Osteoblast (primary cell): ENCODE data around the gene GRM1. TPM values are rescaled to one million over a fixed set of nuclear protein-coding genes. Genes with fewer than 3 reads are reported as not detected.

Source experiments
- DNase-seq: peaks from one replicate; pipeline ENCODE4 v3.0.0; 2011; ENCODE audit warnings: low spot score, mixed read lengths; ENCODE audit not compliant: insufficient read length; ENCODE audit errors: missing footprints
- H2AFZ ChIP-seq: 2 replicates; pipeline ENCODE4 v1.6.0; 2011; ENCODE audit warnings: mild to moderate bottlenecking, low read length
- H3K27ac ChIP-seq: 2 replicates; pipeline ENCODE4 v1.5.1; 2011; ENCODE audit warnings: mild to moderate bottlenecking, low read depth, low read length, moderate library complexity
- H3K27me3 ChIP-seq: 2 replicates; pipeline ENCODE4 v1.6.0; 2012; ENCODE audit warnings: mild to moderate bottlenecking, control low read depth, inconsistent platforms, low read length, moderate library complexity; ENCODE audit not compliant: insufficient read depth
- H3K36me3 ChIP-seq: 2 replicates; pipeline ENCODE4 v1.5.1; 2011; ENCODE audit warnings: mild to moderate bottlenecking, low read length, control low read depth, moderate library complexity; ENCODE audit not compliant: insufficient read depth
- H3K4me1 ChIP-seq: 2 replicates; pipeline ENCODE4 v1.5.1; 2011; ENCODE audit warnings: mild to moderate bottlenecking, low read length, control low read depth, moderate library complexity; ENCODE audit not compliant: insufficient read depth
- H3K4me2 ChIP-seq: 2 replicates; pipeline ENCODE4 v1.6.0; 2011; ENCODE audit warnings: mild to moderate bottlenecking, low read length; ENCODE audit not compliant: insufficient read depth
- H3K4me3 ChIP-seq: fragments of 200-600 bp; sonication (generic); 3 replicates; pipeline ENCODE4 v1.5.1; 2012; ENCODE audit warnings: mild to moderate bottlenecking, low read length, inconsistent platforms; ENCODE audit not compliant: insufficient read depth
- H3K79me2 ChIP-seq: 2 replicates; pipeline ENCODE4 v1.6.0; 2012; ENCODE audit warnings: mild to moderate bottlenecking, low read length, control low read depth, inconsistent platforms; ENCODE audit not compliant: insufficient read depth
- H3K9me3 ChIP-seq: 2 replicates; pipeline ENCODE4 v1.5.1; 2011; ENCODE audit warnings: low read depth, low read length, control low read depth
- H4K20me1 ChIP-seq: 2 replicates; pipeline ENCODE4 v1.6.0; 2012; ENCODE audit warnings: mild to moderate bottlenecking, low read length, control low read depth; ENCODE audit not compliant: insufficient read depth
- CTCF ChIP-seq: IDR thresholded peaks from 2 replicates; pipeline ENCODE4 v1.5.1; 2011; ENCODE audit warnings: mild to moderate bottlenecking, low read depth, low read length, moderate library complexity; ENCODE audit errors: extremely low read depth
- total RNA-seq: library from RNA; depleted of rRNA; stranded (reverse); fragments of >200 nt; gene quantifications from 2 replicates; pipeline ENCODE4 v1.2.3, GENCODE V29; 2012

The GRM1 gene
- total RNA-seq, 1 donor = under 0.01 TPM

GRCh38 chr6:146456886-146457285 lies 428.0 kb downstream of the GRM1 start:
- no peak for TF ChIP-seq CTCF
- H3K9me3 ChIP-seq = no peaks in the 10 kb centered on the region
- no peak for DNase-seq
- H3K4me1 ChIP-seq = no peaks in the 10 kb centered on the region
- H3K4me3 ChIP-seq = no peak overlapping the region
- no peaks in the 10 kb centered on the region for H3K79me2 ChIP-seq
- no peaks in the 10 kb centered on the region for H3K36me3 ChIP-seq
- no peaks in the 10 kb centered on the region for H3K27me3 ChIP-seq
- H3K4me2 ChIP-seq = no peak overlapping the region
- H2AFZ ChIP-seq = no peak overlapping the region
- no peak overlapping the region for H3K27ac ChIP-seq
- H4K20me1 ChIP-seq = no peaks in the 10 kb centered on the region

GRCh38 chr6:146460941-146461340 lies 432.1 kb downstream of the GRM1 start:
- Histone ChIP-seq H3K36me3 (no peaks in the 10 kb centered on the region), H2AFZ (no peak overlapping the region), H3K9me3 (no peaks in the 10 kb centered on the region), H3K4me3 (no peak overlapping the region), H3K4me2 (no peak overlapping the region), H3K27me3 (no peaks in the 10 kb centered on the region), H3K27ac (no peak overlapping the region), H3K4me1 (no peaks in the 10 kb centered on the region), H3K79me2 (no peaks in the 10 kb centered on the region), H4K20me1 (no peaks in the 10 kb centered on the region)
- no peak for DNase-seq
- no peak for TF ChIP-seq CTCF

- H3K79me2 ChIP-seq = no peaks in the 10 kb centered on the region
- no peak overlapping the region for H3K4me2 ChIP-seq
- no peak for TF ChIP-seq CTCF
- H4K20me1 ChIP-seq = no peaks in the 10 kb centered on the region
- no peak overlapping the region for H3K4me3 ChIP-seq
- no peak overlapping the region for H2AFZ ChIP-seq
- H3K27me3 ChIP-seq = no peaks in the 10 kb centered on the region
- H3K36me3 ChIP-seq = no peaks in the 10 kb centered on the region
- no peak overlapping the region for H3K27ac ChIP-seq
- H3K4me1 ChIP-seq = no peaks in the 10 kb centered on the region
- no peak for DNase-seq
- no peaks in the 10 kb centered on the region for H3K9me3 ChIP-seq
Measured at GRCh38 chr6:146470091-146470770, 441.4 kb downstream of the GRM1 start.

GRCh38 chr6:146472918-146473317 lies 444.1 kb downstream of the GRM1 start:
- no peak for TF ChIP-seq CTCF
- Histone ChIP-seq H3K4me2 (no peak overlapping the region), H4K20me1 (no peaks in the 10 kb centered on the region), H3K4me3 (no peak overlapping the region), H3K36me3 (no peaks in the 10 kb centered on the region), H3K27me3 (no peaks in the 10 kb centered on the region), H3K79me2 (no peaks in the 10 kb centered on the region), H3K9me3 (no peaks in the 10 kb centered on the region), H2AFZ (no peak overlapping the region), H3K27ac (no peak overlapping the region), H3K4me1 (no peaks in the 10 kb centered on the region)
- DNase-seq = no peak
